ENCODE data around the gene PRG3.

DNA sequence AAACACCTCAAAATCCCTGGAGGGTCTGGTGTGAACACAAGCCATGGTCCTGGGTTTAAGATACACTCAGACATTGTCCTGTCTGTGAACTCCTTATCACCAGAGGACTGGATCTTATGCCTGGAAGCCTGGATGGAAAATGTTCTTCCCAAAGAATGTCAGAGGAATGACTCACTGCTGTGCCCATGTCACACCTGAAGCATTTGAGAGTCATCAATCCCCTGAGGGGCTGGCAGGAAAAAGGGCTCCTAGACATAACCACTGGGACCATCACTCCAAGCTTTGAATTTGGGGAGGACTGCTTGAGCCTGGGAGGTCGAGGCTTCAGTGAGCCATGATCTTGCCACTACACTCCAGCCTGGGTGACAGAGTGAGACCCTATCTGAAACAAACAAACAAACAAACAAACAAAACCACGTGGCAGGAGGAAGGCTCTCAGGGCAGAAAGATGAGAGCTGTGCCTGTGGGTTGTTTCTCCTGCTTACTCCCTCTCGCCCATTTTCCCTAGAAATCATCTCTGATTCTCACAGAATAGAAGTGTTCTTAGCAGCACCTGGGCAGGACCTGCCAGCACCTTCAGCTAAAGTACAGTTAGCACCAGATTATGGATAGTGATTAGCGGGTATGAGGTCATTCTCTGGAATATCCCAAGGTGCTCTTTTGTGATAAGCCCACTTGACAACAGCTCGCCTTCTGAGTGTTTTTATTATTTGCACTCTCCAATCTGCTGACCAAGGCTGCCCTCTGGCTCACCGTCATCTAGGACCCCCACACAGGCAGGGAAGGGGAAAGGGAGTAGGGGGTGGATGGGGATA is 21.4 kb upstream of the PRG3 start:
- TF ChIP-seq, protein P1, sequence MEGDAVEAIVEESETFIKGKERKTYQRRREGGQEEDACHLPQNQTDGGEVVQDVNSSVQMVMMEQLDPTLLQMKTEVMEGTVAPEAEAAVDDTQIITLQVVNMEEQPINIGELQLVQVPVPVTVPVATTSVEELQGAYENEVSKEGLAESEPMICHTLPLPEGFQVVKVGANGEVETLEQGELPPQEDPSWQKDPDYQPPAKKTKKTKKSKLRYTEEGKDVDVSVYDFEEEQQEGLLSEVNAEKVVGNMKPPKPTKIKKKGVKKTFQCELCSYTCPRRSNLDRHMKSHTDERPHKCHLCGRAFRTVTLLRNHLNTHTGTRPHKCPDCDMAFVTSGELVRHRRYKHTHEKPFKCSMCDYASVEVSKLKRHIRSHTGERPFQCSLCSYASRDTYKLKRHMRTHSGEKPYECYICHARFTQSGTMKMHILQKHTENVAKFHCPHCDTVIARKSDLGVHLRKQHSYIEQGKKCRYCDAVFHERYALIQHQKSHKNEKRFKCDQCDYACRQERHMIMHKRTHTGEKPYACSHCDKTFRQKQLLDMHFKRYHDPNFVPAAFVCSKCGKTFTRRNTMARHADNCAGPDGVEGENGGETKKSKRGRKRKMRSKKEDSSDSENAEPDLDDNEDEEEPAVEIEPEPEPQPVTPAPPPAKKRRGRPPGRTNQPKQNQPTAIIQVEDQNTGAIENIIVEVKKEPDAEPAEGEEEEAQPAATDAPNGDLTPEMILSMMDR (conservative IDR thresholded peaks at IDR 0.05; ENCODE audit: low read length) = no peak
- no peak for TF ChIP-seq EZH2phosphoT487 (IDR thresholded peaks at IDR 0.05; ENCODE audit: borderline replicate concordance)
